ENCODE measurements around the gene FTCD.

The FTCD gene

DNA sequence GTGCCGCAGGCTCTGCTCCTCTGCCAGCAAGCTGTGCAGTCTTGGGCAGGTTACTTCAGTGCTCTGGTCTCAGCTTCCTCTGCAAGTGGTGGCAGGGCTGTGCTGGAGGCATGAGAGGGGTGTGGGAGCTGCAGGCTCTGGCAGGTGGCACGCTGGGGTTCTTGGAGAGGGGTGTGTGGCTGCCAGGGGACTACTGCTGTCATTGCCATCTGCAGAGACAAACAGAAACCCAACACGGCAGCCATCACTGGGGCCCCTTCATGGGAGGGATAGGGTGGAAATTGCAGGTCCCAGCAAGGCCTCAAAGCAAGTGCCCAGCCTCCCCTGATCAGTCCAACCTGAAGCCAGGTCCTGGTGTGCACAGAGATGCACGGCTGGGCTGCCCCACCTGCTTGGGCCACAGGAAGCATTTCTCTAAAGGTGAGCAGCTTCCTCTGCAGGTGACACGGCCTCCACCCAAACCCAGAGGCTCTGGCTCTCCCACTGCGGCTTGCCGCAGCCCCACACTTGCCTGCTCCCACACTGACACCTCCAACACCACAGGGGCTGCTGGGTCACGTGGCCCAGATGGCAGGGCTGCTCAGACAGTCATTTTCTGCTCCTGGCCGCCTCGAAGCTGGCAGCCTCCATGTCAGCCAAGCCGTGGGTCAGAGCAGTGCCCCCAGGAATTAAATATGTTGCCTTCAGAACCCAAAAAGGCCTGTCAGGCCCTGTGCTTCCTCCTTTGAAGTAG is 61.5 kb downstream of the FTCD start:
- no peak for DNase-seq (ENCODE audit: low read depth in 2 of 2)

GRCh38 chr21:46092811-46093667 is 62.3 kb downstream of the FTCD start:
- DNase-seq (ENCODE audit: low read depth in 2 of 2): no peak

GRCh38 chr21:46092026-46092764 is 63.2 kb downstream of the FTCD start:
- DNase-seq (ENCODE audit: low read depth in 2 of 2): no peak

DNA sequence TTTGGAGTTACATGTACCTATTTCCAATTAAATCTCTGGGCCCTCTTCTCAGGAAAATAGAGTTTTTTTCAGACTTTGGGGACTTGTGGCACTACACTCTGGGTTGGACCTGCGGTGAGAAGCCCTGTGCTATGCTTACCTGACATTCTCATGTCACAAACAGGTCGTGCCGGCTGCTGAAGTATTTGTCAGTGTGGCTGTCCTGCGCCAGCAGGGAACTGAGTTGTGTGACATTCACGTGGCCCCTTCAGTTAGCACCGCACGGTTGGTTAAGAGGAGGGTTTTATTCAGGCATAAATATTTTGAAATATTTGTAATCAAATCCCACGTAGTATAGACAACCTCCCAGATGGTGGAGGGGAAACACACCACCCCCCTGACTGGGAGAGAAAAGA is 63.8 kb downstream of the FTCD start:
- DNase-seq (ENCODE audit: low read depth in 2 of 2): no peak

- DNase-seq (ENCODE audit: low read depth in 2 of 2): no peak
Observed at GRCh38 chr21:46091118-46091517, 64.3 kb downstream of the FTCD start.

DNA sequence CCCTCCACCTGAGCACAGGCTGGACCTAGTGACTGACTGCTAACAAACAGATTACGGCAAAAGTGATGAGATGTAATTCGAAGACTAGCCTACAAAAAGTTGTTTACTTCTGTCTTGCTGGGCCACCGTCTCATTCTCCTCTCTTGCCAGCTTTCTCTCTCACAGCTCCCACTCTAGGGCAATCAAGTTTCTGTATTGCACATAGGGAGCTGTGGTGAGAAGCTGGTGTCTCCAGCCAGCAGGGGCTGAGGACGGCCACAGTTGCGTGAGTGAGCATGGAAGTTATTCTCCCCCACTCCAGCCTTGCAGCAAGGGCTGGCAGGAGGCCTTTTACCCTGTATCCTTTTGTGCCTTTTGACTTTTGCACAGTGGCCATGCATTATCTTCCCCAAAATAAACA is 66.1 kb downstream of the FTCD start:
- DNase-seq (ENCODE audit: low read depth in 2 of 2): no peak

DNA sequence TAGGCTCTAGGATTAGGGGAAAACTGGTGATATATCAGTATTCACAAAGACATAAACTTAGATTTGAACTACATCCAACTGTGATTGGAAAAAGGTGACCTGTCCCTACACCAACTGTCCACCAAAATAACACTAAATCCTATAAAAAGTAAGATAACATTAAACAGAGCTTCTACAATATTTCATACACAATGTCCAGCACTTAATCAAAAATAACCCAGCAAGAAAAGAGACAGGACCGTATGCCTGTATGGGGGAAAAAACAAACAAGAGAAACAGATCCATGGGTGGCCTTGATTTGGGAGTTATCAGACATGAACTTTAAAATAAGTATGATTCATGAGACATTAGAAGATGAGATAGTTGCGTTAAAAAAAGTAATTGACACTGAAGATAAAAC is 67.2 kb downstream of the FTCD start:
- DNase-seq (ENCODE audit: low read depth in 2 of 2): no peak

- DNase-seq (ENCODE audit: low read depth in 2 of 2): no peak
Observed at GRCh38 chr21:46087641-46088040, 67.7 kb downstream of the FTCD start.

All from stimulated activated CD4-positive, alpha-beta T cell treated with anti-CD3 and anti-CD28 coated beads, Interleukin-4, amount 100 ng/mL, for 48 hours (primary cell).